ENCODE measurements around the gene VMP1.

DNA sequence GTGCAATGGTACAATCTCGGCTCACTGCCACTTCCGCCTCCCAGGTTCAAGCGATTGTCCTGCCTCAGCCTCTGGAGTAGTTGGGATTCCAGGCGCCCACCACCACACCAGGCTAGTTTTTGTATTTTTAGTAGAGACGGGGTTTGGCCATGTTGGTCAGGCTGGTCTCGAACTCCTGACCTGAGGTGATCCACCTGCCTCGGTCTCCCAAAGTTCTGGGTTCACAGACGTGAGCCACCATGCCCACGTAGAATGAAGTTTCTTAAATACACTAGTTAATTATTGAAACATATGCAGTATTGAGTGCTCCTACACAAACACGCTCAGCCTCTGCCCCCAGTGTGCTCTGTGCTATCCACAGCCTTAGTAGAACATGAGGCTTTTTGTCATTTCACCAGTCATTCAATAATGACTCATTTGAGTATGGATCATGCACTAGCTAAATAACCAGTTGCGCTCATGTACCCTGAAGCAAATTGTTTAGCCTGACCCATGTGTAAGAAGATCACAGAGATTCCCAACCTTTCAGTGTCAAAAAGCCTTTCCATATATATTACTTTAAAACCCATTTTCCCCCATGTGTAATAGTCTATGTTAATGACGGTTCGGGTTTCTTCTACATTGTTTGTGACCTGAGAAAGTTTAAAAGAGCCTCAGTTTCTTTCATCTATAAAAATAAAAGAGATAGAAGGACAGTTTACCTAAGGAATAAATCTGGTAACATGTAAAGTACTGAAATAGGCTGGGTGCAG is 135.6 kb downstream of the VMP1 start:
- TF ChIP-seq, protein P1, sequence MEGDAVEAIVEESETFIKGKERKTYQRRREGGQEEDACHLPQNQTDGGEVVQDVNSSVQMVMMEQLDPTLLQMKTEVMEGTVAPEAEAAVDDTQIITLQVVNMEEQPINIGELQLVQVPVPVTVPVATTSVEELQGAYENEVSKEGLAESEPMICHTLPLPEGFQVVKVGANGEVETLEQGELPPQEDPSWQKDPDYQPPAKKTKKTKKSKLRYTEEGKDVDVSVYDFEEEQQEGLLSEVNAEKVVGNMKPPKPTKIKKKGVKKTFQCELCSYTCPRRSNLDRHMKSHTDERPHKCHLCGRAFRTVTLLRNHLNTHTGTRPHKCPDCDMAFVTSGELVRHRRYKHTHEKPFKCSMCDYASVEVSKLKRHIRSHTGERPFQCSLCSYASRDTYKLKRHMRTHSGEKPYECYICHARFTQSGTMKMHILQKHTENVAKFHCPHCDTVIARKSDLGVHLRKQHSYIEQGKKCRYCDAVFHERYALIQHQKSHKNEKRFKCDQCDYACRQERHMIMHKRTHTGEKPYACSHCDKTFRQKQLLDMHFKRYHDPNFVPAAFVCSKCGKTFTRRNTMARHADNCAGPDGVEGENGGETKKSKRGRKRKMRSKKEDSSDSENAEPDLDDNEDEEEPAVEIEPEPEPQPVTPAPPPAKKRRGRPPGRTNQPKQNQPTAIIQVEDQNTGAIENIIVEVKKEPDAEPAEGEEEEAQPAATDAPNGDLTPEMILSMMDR (IDR thresholded peaks at IDR 0.05), result no peak
- no peak for TF ChIP-seq POLR2A (IDR thresholded peaks at IDR 0.05)
